Diencephalon (tissue), 1 donor: ENCODE results near the gene HTT. TPM values are rescaled to one million over a fixed set of nuclear protein-coding genes. Genes with fewer than 3 reads are reported as not detected.

ENCODE experiments used
- small RNA-seq: library from RNA; depleted of rRNA; stranded (forward); fragments of <200 nt; gene quantifications from one replicate; pipeline ENCODE3, GENCODE V24; 2014
- total RNA-seq: library from RNA; depleted of rRNA; stranded (reverse); fragments of >200 nt; gene quantifications from one replicate; pipeline ENCODE4 v1.2.3, GENCODE V29; 2014

The HTT gene
- 96.7 TPM for total RNA-seq

GRCh38 chr4:3074078-3074845 is at the start of gene HTT, which contains the start of gene HTT-AS:
TSS of gene HTT (plus strand) at chr4:3074681. CDS start at chr4:3074826, 145 bp downstream.
TSS of gene HTT-AS (minus strand) at chr4:3074538.

GRCh38 chr4:3248811-3249661 is 174.6 kb downstream of the HTT start, which contains the start of gene MSANTD1:
TSS of gene MSANTD1 (plus strand) at chr4:3249159. CDS start at chr4:3249223, 64 bp downstream.

GRCh38 chr4:3292571-3293400 is 218.3 kb downstream of the HTT start, which contains the start of gene RGS12:
TSS of gene RGS12 (plus strand) at chr4:3293021. CDS start at chr4:3316171, 23,150 bp downstream.

Small RNA genes lying within 50 kb of the gene (small RNA-seq; reads per million reads assigned to genes)
- gene RF02134 (not detected), gene RF02135 (not detected), gene RNU6-204P (not detected)

Other genes with a start within 250 kb of the HTT start
- 189 TPM for gene ADD1, start 230.8 kb upstream of the HTT start, total RNA-seq
- gene NOP14, start 111.3 kb upstream of the HTT start, total RNA-seq, result 9.2 TPM
- 56.1 TPM for gene GRK4, start 111.1 kb upstream of the HTT start, total RNA-seq
- gene HTT-AS, start 143 bp upstream of the HTT start, total RNA-seq, result not detected
- gene MSANTD1, start 174.5 kb downstream of the HTT start, total RNA-seq, result 15.7 TPM
- 70.4 TPM for gene RGS12, start 218.3 kb downstream of the HTT start, total RNA-seq